ENCODE results near the gene ONECUT3. TPM values are rescaled to one million over a fixed set of nuclear protein-coding genes. Genes with fewer than 3 reads are reported as not detected.

The ONECUT3 gene
- total and polyA plus RNA-seq, 9 of the 15 experiments (the other 6 are each of a cell fraction or from before 2014, with no cell fraction given), result not detected

- TF ChIP-seq CREB1 (IDR thresholded peaks at IDR 0.05), result peak; percentile 21; the same call in 1 of the 2 replicates
- TF ChIP-seq CREB1 (CRISPR knock-in tag; IDR thresholded peaks at IDR 0.05), result peak; percentile 56; the same call in 1 of the 2 replicates
- TF ChIP-seq CC2D1A (IDR thresholded peaks at IDR 0.05), result peak; percentile 80; the same call in 1 of the 2 replicates
- no peak for TF ChIP-seq ETV5 (CRISPR knock-in tag; IDR thresholded peaks at IDR 0.05; ENCODE audit: low read depth)
- no peak for TF ChIP-seq TRIM28 (IDR thresholded peaks at IDR 0.05)
- no peak; the same call in 1 of the 2 replicates for TF ChIP-seq SOX6 (IDR thresholded peaks at IDR 0.05)
- TF ChIP-seq CREBBP (IDR thresholded peaks at IDR 0.05; ENCODE audit: low read depth, low read length), result no peak
- no peak for TF ChIP-seq USF1 (CRISPR knock-in tag; IDR thresholded peaks at IDR 0.05)
- no peak for TF ChIP-seq ZNF146 (CRISPR knock-in tag; IDR thresholded peaks at IDR 0.05; ENCODE audit: unreplicated experiment)
- TF ChIP-seq DDX20 (tag; IDR thresholded peaks at IDR 0.05; ENCODE audit: low read depth), result no peak
- no peak for TF ChIP-seq GMEB1 (CRISPR knock-in tag; IDR thresholded peaks at IDR 0.05)
- peak; percentile 18; the same call in 1 of the 2 replicates for TF ChIP-seq ETV1 (tag; conservative IDR thresholded peaks at IDR 0.05; ENCODE audit: low read depth)
- TF ChIP-seq, protein P1, sequence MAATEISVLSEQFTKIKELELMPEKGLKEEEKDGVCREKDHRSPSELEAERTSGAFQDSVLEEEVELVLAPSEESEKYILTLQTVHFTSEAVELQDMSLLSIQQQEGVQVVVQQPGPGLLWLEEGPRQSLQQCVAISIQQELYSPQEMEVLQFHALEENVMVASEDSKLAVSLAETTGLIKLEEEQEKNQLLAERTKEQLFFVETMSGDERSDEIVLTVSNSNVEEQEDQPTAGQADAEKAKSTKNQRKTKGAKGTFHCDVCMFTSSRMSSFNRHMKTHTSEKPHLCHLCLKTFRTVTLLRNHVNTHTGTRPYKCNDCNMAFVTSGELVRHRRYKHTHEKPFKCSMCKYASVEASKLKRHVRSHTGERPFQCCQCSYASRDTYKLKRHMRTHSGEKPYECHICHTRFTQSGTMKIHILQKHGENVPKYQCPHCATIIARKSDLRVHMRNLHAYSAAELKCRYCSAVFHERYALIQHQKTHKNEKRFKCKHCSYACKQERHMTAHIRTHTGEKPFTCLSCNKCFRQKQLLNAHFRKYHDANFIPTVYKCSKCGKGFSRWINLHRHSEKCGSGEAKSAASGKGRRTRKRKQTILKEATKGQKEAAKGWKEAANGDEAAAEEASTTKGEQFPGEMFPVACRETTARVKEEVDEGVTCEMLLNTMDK (IDR thresholded peaks at IDR 0.05; ENCODE audit: borderline replicate concordance, insufficient read depth, low read depth, low read length, poor library complexity, severe bottlenecking), result no peak
- peak; percentile 86; the same call in 1 of the 2 replicates for TF ChIP-seq LEF1 (IDR thresholded peaks at IDR 0.05)
- TF ChIP-seq, protein P2, sequence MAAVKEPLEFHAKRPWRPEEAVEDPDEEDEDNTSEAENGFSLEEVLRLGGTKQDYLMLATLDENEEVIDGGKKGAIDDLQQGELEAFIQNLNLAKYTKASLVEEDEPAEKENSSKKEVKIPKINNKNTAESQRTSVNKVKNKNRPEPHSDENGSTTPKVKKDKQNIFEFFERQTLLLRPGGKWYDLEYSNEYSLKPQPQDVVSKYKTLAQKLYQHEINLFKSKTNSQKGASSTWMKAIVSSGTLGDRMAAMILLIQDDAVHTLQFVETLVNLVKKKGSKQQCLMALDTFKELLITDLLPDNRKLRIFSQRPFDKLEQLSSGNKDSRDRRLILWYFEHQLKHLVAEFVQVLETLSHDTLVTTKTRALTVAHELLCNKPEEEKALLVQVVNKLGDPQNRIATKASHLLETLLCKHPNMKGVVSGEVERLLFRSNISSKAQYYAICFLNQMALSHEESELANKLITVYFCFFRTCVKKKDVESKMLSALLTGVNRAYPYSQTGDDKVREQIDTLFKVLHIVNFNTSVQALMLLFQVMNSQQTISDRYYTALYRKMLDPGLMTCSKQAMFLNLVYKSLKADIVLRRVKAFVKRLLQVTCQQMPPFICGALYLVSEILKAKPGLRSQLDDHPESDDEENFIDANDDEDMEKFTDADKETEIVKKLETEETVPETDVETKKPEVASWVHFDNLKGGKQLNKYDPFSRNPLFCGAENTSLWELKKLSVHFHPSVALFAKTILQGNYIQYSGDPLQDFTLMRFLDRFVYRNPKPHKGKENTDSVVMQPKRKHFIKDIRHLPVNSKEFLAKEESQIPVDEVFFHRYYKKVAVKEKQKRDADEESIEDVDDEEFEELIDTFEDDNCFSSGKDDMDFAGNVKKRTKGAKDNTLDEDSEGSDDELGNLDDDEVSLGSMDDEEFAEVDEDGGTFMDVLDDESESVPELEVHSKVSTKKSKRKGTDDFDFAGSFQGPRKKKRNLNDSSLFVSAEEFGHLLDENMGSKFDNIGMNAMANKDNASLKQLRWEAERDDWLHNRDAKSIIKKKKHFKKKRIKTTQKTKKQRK (IDR thresholded peaks at IDR 0.05; ENCODE audit: borderline replicate concordance, low read depth, low read length), result no peak
- no peak for TF ChIP-seq PCBP1 (IDR thresholded peaks at IDR 0.05; ENCODE audit: low read depth, low read length, poor library complexity, severe bottlenecking)
- TF ChIP-seq PTTG1 (tag; IDR thresholded peaks at IDR 0.05; ENCODE audit: low read depth), result no peak
- TF ChIP-seq ETV6 (IDR thresholded peaks at IDR 0.05; ENCODE audit: borderline replicate concordance in 1 of 2, low read depth in 2 of 2, low read length in 1 of 2), result 0 out of 4 replicates have a peak, but pooled peaks of 1 of the 2 experiments have one; percentile 33
- TF ChIP-seq ETV6 (CRISPR knock-in tag; IDR thresholded peaks at IDR 0.05; ENCODE audit: borderline replicate concordance), result no peak
Observed at GRCh38 chr19:1747285-1748114, 5.8 kb upstream of the ONECUT3 start (continued).
